Tibial nerve (tissue), 3 donors: ENCODE measurements around the gene NTNG1.

Experiments used
- POLR2A ChIP-seq, 2 donors: fragments of 450-650 bp; IDR thresholded peaks; one replicate each; pipeline ENCODE4 v1.6.1; 2017; ENCODE audit warnings: antibody characterized with exemption in 2 of 2, mild to moderate bottlenecking in 2 of 2, moderate library complexity in 2 of 2
- TF ChIP-seq, protein P1 (sequence below), 5 experiments: fragments of 200-600 bp in 3 of 5; fragments of 450-650 bp in 2 of 5; sonication (generic) in 3 of 5; IDR thresholded peaks; one replicate each; pipeline ENCODE4 v1.5.1; 2016 to 2019; ENCODE audit warnings: antibody characterized with exemption in 5 of 5, mild to moderate bottlenecking in 3 of 5, moderate library complexity in 2 of 5

DNA sequence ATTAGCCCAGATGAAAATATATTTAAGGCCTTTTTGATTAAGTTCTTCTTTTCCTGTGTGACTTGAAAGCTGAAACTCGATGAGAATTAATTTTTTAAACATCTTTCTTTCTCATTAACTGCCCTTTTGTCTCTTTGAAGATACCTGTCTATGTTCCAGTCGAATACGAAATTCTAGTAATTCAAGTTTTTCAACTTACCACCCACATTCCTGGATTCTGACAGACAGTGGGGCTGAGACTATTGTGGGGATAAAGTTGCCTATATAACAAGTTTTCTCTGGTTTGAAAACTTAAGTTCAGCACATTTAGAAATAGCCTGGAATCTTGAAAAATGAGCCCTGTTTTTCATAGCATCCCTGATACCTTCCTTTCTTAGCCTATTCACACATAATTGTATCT, 114.6 kb downstream of the NTNG1 start:
- TF ChIP-seq, protein P1, sequence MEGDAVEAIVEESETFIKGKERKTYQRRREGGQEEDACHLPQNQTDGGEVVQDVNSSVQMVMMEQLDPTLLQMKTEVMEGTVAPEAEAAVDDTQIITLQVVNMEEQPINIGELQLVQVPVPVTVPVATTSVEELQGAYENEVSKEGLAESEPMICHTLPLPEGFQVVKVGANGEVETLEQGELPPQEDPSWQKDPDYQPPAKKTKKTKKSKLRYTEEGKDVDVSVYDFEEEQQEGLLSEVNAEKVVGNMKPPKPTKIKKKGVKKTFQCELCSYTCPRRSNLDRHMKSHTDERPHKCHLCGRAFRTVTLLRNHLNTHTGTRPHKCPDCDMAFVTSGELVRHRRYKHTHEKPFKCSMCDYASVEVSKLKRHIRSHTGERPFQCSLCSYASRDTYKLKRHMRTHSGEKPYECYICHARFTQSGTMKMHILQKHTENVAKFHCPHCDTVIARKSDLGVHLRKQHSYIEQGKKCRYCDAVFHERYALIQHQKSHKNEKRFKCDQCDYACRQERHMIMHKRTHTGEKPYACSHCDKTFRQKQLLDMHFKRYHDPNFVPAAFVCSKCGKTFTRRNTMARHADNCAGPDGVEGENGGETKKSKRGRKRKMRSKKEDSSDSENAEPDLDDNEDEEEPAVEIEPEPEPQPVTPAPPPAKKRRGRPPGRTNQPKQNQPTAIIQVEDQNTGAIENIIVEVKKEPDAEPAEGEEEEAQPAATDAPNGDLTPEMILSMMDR (IDR thresholded peaks at IDR 0.05): no peak
- no peak for TF ChIP-seq POLR2A (IDR thresholded peaks at IDR 0.05)
